Naive thymus-derived CD4-positive, alpha-beta T cell (primary cell): ENCODE results near the gene RGS19. TPM values are rescaled to one million over a fixed set of nuclear protein-coding genes. Genes with fewer than 3 reads are reported as not detected.

Experiments
- ATAC-seq: fragments of 150-1000 bp; cut with Tn5 transposase; 2 replicates; pipeline ENCODE4 v1.10.0; 2021; ENCODE audit warnings: mild to moderate bottlenecking, moderate library complexity
- CTCF ChIA-PET: fragments of 350-600 bp; sonication (Branson Sonifier 250); formaldehyde crosslinking; loops from one replicate; lab custom pipeline; 2021; ENCODE audit warnings: antibody characterized with exemption; lab: Charles Lee
- POLR2A ChIA-PET: fragments of 350-600 bp; sonication (Branson Sonifier 250); formaldehyde crosslinking; loops from one replicate; lab custom pipeline; 2021; ENCODE audit warnings: antibody characterized with exemption, inconsistent platforms; lab: Charles Lee
- DNase-seq, 9 donors: peaks; one replicate each; pipeline versions ENCODE4 v3.0.0 to v3.0.0-alpha.2; 2020 to 2022; ENCODE audit warnings: mixed read lengths in 1 of 9
- H3K27ac ChIP-seq: one replicate; pipeline ENCODE4 v1.7.0; 2013; ENCODE audit warnings: mild to moderate bottlenecking, low read depth, low read length, moderate library complexity
- H3K27me3 ChIP-seq, 2 donors: one replicate each; pipeline ENCODE4 v1.7.0; 2013; ENCODE audit warnings: low read length in 2 of 2, mild to moderate bottlenecking in 2 of 2, moderate library complexity in 2 of 2; ENCODE audit not compliant: control insufficient read depth in 2 of 2, insufficient read depth in 2 of 2
- H3K36me3 ChIP-seq, 3 experiments: 1 replicate in 2 of 3; 2 replicates in 1 of 3; pipeline ENCODE4 v1.7.0; 2013; ENCODE audit warnings: low read length in 3 of 3, mild to moderate bottlenecking in 3 of 3, moderate library complexity in 1 of 3; ENCODE audit not compliant: insufficient read depth in 3 of 3, control insufficient read depth in 2 of 3
- H3K4me1 ChIP-seq, 2 donors: one replicate each; pipeline ENCODE4 v1.7.0; 2013; ENCODE audit warnings: low read length in 2 of 2, mild to moderate bottlenecking in 2 of 2, moderate library complexity in 1 of 2; ENCODE audit not compliant: control insufficient read depth in 2 of 2, insufficient read depth in 2 of 2
- H3K4me3 ChIP-seq: 2 replicates; pipeline ENCODE4 v1.7.0; 2013; ENCODE audit warnings: mild to moderate bottlenecking, low read length
- H3K9me3 ChIP-seq, 3 experiments: 1 replicate in 2 of 3; 2 replicates in 1 of 3; pipeline ENCODE4 v1.7.0; 2013; ENCODE audit warnings: low read length in 3 of 3; ENCODE audit not compliant: control insufficient read depth in 2 of 3
- H3K27ac Mint-ChIP-seq, 9 donors: one replicate each; pipeline ENCODE4 v1.8.0; 2020 to 2022; ENCODE audit warnings: mixed read lengths in 9 of 9, mild to moderate bottlenecking in 8 of 9, moderate library complexity in 5 of 9, inconsistent platforms in 2 of 9
- H3K27me3 Mint-ChIP-seq, 5 donors: one replicate each; pipeline ENCODE4 v1.8.0; 2021 to 2022; ENCODE audit warnings: mixed read lengths in 5 of 5, mild to moderate bottlenecking in 1 of 5
- H3K36me3 Mint-ChIP-seq, 5 donors: one replicate each; pipeline ENCODE4 v1.8.0; 2020 to 2022; ENCODE audit warnings: mixed read lengths in 5 of 5, mild to moderate bottlenecking in 3 of 5, inconsistent platforms in 1 of 5
- H3K4me1 Mint-ChIP-seq, 7 donors: one replicate each; pipeline ENCODE4 v1.8.0; 2020 to 2022; ENCODE audit warnings: mixed read lengths in 7 of 7, mild to moderate bottlenecking in 3 of 7, inconsistent platforms in 1 of 7
- H3K4me3 Mint-ChIP-seq, 10 donors: one replicate each; pipeline ENCODE4 v1.8.0; 2020 to 2022; ENCODE audit warnings: mild to moderate bottlenecking in 10 of 10, mixed read lengths in 10 of 10, moderate library complexity in 6 of 10, inconsistent platforms in 2 of 10
- H3K9me3 Mint-ChIP-seq, 11 donors: one replicate each; pipeline ENCODE4 v1.8.0; 2020 to 2022; ENCODE audit warnings: mixed read lengths in 11 of 11, mild to moderate bottlenecking in 4 of 11, inconsistent platforms in 1 of 11, moderate library complexity in 1 of 11
- intact Hi-C, 2 donors: fragments of 100-400 bp; cut with micrococcal nuclease; formaldehyde crosslinking; loops; one replicate each; pipeline ENCODE4 v1.15.1; 2023
- polyA plus RNA-seq, 2 donors: library from polyadenylated mRNA; unstranded; fragments of 300-500 nt; fragmentation: Illumina TruSeq; gene quantifications; one replicate each; pipeline ENCODE4 v1.2.3, GENCODE V29; 2021
- total RNA-seq, 6 experiments: library from RNA in 5 of 6; stranded (reverse) in 5 of 6; gene quantifications; 1 replicate in 5 of 6; 2 replicates in 1 of 6; pipeline ENCODE4 v1.2.3 and lab custom pipeline; 2021 to 2026

RGS19 gene
- total and polyA plus RNA-seq, 7 experiments from 2014 or later = 21.8 to 93.4 (median 55.2) TPM

GRCh38 chr20:64100566-64100888, 21.2 kb upstream of the RGS19 start:
- Histone ChIP-seq H3K27ac (no peak overlapping the region), H3K4me3 (no peak overlapping the region), H3K27me3 (peaks cover 0 to 4% of the 10 kb centered on the region in 2 donors), H3K9me3 (no peaks in the 10 kb centered on the region), H3K36me3 (no peaks in the 10 kb centered on the region), H3K4me1 (peaks cover 10 to 13% of the 10 kb centered on the region in 2 donors)
- CTCF ChIA-PET = no interaction called here
- intact Hi-C loops = no loop called here
- no peak overlapping the region for H3K4me3 Mint-ChIP-seq
- POLR2A ChIA-PET = interaction anchor here (1.4 kb wide), 1 partner anchor 19 kb away, joined by 3 read pairs; no protein-coding TSS in a partner anchor
- no peak for ATAC-seq
- H3K9me3 Mint-ChIP-seq = peaks cover 0 to 5% (median 0%) of the 10 kb centered on the region in 11 donors
- H3K27ac Mint-ChIP-seq = peak overlapping the region in 1 of 9 donors; percentile 8
- peaks cover 7 to 22% (median 10%) of the 10 kb centered on the region in 7 donors for H3K4me1 Mint-ChIP-seq
- H3K36me3 Mint-ChIP-seq = peaks cover 0 to 6% (median 5%) of the 10 kb centered on the region in 5 donors
- H3K27me3 Mint-ChIP-seq = peaks cover 4 to 23% (median 10%) of the 10 kb centered on the region in 5 donors
- DNase-seq = peak in 1 of 9 donors; percentile 4

DNA sequence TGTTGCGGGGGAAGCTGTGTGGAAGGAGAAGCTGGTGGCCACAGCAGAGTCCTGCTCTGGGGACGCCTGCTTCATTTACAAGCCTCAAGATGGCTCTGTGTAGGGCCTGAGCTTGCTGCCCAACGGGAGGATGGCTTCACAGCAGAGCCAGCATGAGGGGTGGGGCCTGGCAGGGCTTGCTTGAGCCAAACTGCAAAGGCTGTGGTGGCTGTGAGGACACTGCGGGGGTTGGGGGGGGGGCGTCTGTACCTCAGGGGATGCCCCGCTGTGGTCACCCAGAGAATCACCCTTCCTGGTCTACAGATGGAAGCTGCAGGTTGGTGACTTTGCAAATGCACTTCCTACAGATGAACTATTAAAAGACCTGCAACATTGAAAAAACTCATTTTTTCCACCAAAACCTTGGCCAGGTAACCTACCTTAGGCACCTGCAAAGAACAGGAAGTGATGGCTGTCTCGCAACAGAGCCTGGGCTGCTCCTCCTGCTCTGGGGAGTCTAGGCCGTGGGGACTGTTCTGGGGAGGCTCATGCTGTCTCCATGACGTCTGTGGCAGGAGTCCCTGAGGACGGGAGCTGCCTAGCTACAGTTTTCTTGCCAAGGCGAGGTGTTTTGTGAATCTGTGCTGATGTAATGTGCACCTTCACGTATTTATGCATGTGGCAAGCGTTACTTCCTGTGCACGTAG, 20.7 kb upstream of the RGS19 start:
- ATAC-seq (peak; percentile 67), DNase-seq (peak in 1 of 9 donors; percentile 58)
- H3K9me3 ChIP-seq = no peaks in the 10 kb centered on the region
- Mint-ChIP-seq H3K27ac (peak overlapping the region in 2 of 9 donors; percentile 8 to 41), H3K4me3 (no peak overlapping the region), H3K9me3 (peaks cover 0 to 5% (median 0%) of the 10 kb centered on the region in 11 donors), H3K36me3 (peaks cover 0 to 6% (median 5%) of the 10 kb centered on the region in 5 donors), H3K4me1 (peaks cover 7 to 22% (median 10%) of the 10 kb centered on the region in 7 donors), H3K27me3 (peaks cover 4 to 23% (median 10%) of the 10 kb centered on the region in 5 donors)
- no peak overlapping the region for H3K27ac ChIP-seq
- H3K4me3 ChIP-seq = no peak overlapping the region
- POLR2A ChIA-PET = interaction anchor here (1.4 kb wide), 2 partner anchors 16 to 19 kb away, joined by 3 to 9 read pairs; partner anchors contain the start of gene LKAAEAR1
- intact Hi-C loops = no loop called here
- CTCF ChIA-PET = interaction anchor here (0.6 kb wide), 1 partner anchor 330 kb away, joined by 3 read pairs; no protein-coding TSS in a partner anchor
- peaks cover 0 to 4% of the 10 kb centered on the region in 2 donors for H3K27me3 ChIP-seq
- H3K4me1 ChIP-seq = peaks cover 10 to 13% of the 10 kb centered on the region in 2 donors
- no peaks in the 10 kb centered on the region for H3K36me3 ChIP-seq

GRCh38 chr20:64099086-64099786, 19.9 kb upstream of the RGS19 start:
- no peaks in the 10 kb centered on the region for H3K36me3 ChIP-seq
- ChIA-PET POLR2A (interaction anchor here (1.4 kb wide), 2 partner anchors 15 to 18 kb away, joined by 3 to 9 read pairs; partner anchors contain the start of gene LKAAEAR1), CTCF (no interaction called here)
- H3K27me3 ChIP-seq = peaks cover 0 to 4% of the 10 kb centered on the region in 2 donors
- no peak overlapping the region for H3K4me3 ChIP-seq
- Mint-ChIP-seq H3K4me1 (peaks cover 7 to 22% (median 10%) of the 10 kb centered on the region in 7 donors), H3K9me3 (peaks cover 0 to 5% (median 0%) of the 10 kb centered on the region in 11 donors), H3K4me3 (no peak overlapping the region), H3K27me3 (peaks cover 4 to 23% (median 10%) of the 10 kb centered on the region in 5 donors), H3K36me3 (peaks cover 0 to 6% (median 5%) of the 10 kb centered on the region in 5 donors), H3K27ac (no peak overlapping the region)
- no peaks in the 10 kb centered on the region for H3K9me3 ChIP-seq
- H3K4me1 ChIP-seq = peaks cover 10 to 13% of the 10 kb centered on the region in 2 donors
- intact Hi-C loops = no loop called here
- H3K27ac ChIP-seq = no peak overlapping the region
- DNase-seq = no peak
- no peak for ATAC-seq

DNA sequence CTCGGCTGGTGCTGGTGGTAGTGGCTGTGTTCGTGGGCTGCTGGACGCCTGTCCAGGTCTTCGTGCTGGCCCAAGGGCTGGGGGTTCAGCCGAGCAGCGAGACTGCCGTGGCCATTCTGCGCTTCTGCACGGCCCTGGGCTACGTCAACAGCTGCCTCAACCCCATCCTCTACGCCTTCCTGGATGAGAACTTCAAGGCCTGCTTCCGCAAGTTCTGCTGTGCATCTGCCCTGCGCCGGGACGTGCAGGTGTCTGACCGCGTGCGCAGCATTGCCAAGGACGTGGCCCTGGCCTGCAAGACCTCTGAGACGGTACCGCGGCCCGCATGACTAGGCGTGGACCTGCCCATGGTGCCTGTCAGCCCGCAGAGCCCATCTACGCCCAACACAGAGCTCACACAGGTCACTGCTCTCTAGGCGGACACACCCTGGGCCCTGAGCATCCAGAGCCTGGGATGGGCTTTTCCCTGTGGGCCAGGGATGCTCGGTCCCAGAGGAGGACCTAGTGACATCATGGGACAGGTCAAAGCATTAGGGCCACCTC, 19.2 kb upstream of the RGS19 start:
- peaks cover 0 to 5% (median 0%) of the 10 kb centered on the region in 11 donors for H3K9me3 Mint-ChIP-seq
- Histone ChIP-seq H3K36me3 (no peaks in the 10 kb centered on the region), H3K4me1 (peaks cover 10 to 13% of the 10 kb centered on the region in 2 donors), H3K27ac (no peak overlapping the region), H3K4me3 (no peak overlapping the region), H3K27me3 (peaks cover 0 to 4% of the 10 kb centered on the region in 2 donors), H3K9me3 (no peaks in the 10 kb centered on the region)
- ATAC-seq (no peak), DNase-seq (no peak)
- no peak overlapping the region for H3K4me3 Mint-ChIP-seq
- H3K27me3 Mint-ChIP-seq = peaks cover 2 to 19% (median 7%) of the 10 kb centered on the region in 5 donors
- H3K27ac Mint-ChIP-seq = no peak overlapping the region
- intact Hi-C loops = no loop called here
- H3K4me1 Mint-ChIP-seq = peaks cover 7 to 22% (median 10%) of the 10 kb centered on the region in 7 donors
- peaks cover 0 to 6% (median 5%) of the 10 kb centered on the region in 5 donors for H3K36me3 Mint-ChIP-seq
- ChIA-PET CTCF (no interaction called here), POLR2A (interaction anchor here (1.4 kb wide), 1 partner anchor 14 kb away, joined by 9 read pairs; the partner anchor contains the start of gene LKAAEAR1)

DNA sequence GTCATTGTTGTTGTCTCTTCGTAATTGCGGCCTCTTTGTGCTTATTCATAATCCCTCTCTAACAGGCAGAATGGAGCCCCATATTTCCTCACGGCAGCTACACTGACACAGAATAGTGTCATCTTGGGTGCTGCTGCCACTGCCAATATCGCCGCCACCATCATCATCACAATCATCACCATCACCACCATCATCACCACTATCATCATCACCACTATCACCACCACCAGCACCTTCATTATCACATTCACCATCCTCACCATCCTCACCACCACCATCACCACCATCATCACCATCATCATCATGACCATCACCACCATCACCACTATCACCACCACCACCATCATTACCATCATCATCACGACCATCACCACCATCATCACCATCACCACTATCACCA, 17.2 kb upstream of the RGS19 start:
- Histone ChIP-seq H3K4me3 (no peak overlapping the region), H3K4me1 (peaks cover 6 to 7% of the 10 kb centered on the region in 2 donors), H3K27ac (no peak overlapping the region), H3K36me3 (no peaks in the 10 kb centered on the region), H3K27me3 (peaks cover 0 to 4% of the 10 kb centered on the region in 2 donors), H3K9me3 (no peaks in the 10 kb centered on the region)
- Mint-ChIP-seq H3K27ac (no peak overlapping the region), H3K4me1 (peaks cover 3 to 24% (median 9%) of the 10 kb centered on the region in 7 donors), H3K9me3 (peaks cover 0 to 5% (median 0%) of the 10 kb centered on the region in 11 donors), H3K27me3 (peaks cover 0 to 8% (median 4%) of the 10 kb centered on the region in 5 donors), H3K36me3 (peaks cover 0 to 6% (median 5%) of the 10 kb centered on the region in 5 donors), H3K4me3 (no peak overlapping the region)
- intact Hi-C loops = no loop called here
- ChIA-PET POLR2A (interaction anchor here (0.6 kb wide), 1 partner anchor 148 kb away, joined by 3 read pairs; no protein-coding TSS in a partner anchor), CTCF (no interaction called here)
- ATAC-seq (no peak), DNase-seq (no peak)

- H3K27ac ChIP-seq = no peak overlapping the region
- H3K27me3 ChIP-seq = peaks cover 0 to 2% of the 10 kb centered on the region in 2 donors
- peaks cover 0 to 6% (median 5%) of the 10 kb centered on the region in 5 donors for H3K36me3 Mint-ChIP-seq
- intact Hi-C loops = no loop called here
- peaks cover 0 to 2% (median 0%) of the 10 kb centered on the region in 5 donors for H3K27me3 Mint-ChIP-seq
- DNase-seq (no peak), ATAC-seq (no peak)
- no peaks in the 10 kb centered on the region for H3K9me3 ChIP-seq
- no peaks in the 10 kb centered on the region for H3K36me3 ChIP-seq
- peaks cover 0 to 18% (median 5%) of the 10 kb centered on the region in 7 donors for H3K4me1 Mint-ChIP-seq
- no peak overlapping the region for H3K4me3 ChIP-seq
- ChIA-PET CTCF (no interaction called here), POLR2A (interaction anchor here (0.6 kb wide), 2 partner anchors 27 to 148 kb away, joined by 3 to 4 read pairs; no protein-coding TSS in a partner anchor)
- H3K4me1 ChIP-seq = peaks cover 4 to 6% of the 10 kb centered on the region in 2 donors
- H3K4me3 Mint-ChIP-seq = no peak overlapping the region
- H3K27ac Mint-ChIP-seq = no peak overlapping the region
- peaks cover 0 to 5% (median 0%) of the 10 kb centered on the region in 11 donors for H3K9me3 Mint-ChIP-seq
Measured at GRCh38 chr20:64095927-64096326, 16.6 kb upstream of the RGS19 start.
